ENCODE results near the gene GALNT13.

GALNT13 gene

GRCh38 chr2:154244932-154245331, 373.2 kb downstream of the GALNT13 start:
- no peak overlapping the region for H3K9ac ChIP-seq (ENCODE audit: insufficient read length, low read depth)
- no peaks in the 10 kb centered on the region for H3K9me3 ChIP-seq (ENCODE audit: insufficient read depth, low read length)
- no peak for DNase-seq (ENCODE audit: low read depth, low spot score)
- H3K4me1 ChIP-seq (ENCODE audit: insufficient read depth, insufficient read length), result no peaks in the 10 kb centered on the region
- H3K36me3 ChIP-seq (ENCODE audit: insufficient read depth, insufficient read length, low read length), result no peaks in the 10 kb centered on the region
- H3K27me3 ChIP-seq (ENCODE audit: insufficient read depth, insufficient read length), result no peaks in the 10 kb centered on the region
- TF ChIP-seq SUZ12 (IDR thresholded peaks at IDR 0.05; ENCODE audit: extremely low read depth, insufficient read depth, insufficient read length) (no peak), ZNF274 (IDR thresholded peaks at IDR 0.05; ENCODE audit: low read depth, low read length) (no peak), YY1 (IDR thresholded peaks at IDR 0.05; ENCODE audit: insufficient read depth, insufficient read length) (no peak)
- no peak overlapping the region for H3K4me3 ChIP-seq (ENCODE audit: insufficient read length, low read depth)

- Histone ChIP-seq H3K4me1 (ENCODE audit: insufficient read depth, insufficient read length) (no peaks in the 10 kb centered on the region), H3K27me3 (ENCODE audit: insufficient read depth, insufficient read length) (no peaks in the 10 kb centered on the region), H3K36me3 (ENCODE audit: insufficient read depth, insufficient read length, low read length) (no peaks in the 10 kb centered on the region), H3K4me3 (ENCODE audit: insufficient read length, low read depth) (no peak overlapping the region), H3K9ac (ENCODE audit: insufficient read length, low read depth) (no peak overlapping the region), H3K9me3 (ENCODE audit: insufficient read depth, low read length) (no peaks in the 10 kb centered on the region)
- TF ChIP-seq YY1 (IDR thresholded peaks at IDR 0.05; ENCODE audit: insufficient read depth, insufficient read length), result no peak
- TF ChIP-seq ZNF274 (IDR thresholded peaks at IDR 0.05; ENCODE audit: low read depth, low read length), result no peak
- TF ChIP-seq SUZ12 (IDR thresholded peaks at IDR 0.05; ENCODE audit: extremely low read depth, insufficient read depth, insufficient read length), result no peak
- no peak for DNase-seq (ENCODE audit: low read depth, low spot score)
These were observed 375.8 kb downstream of the GALNT13 start for GRCh38 chr2:154247503-154247902.

- Histone ChIP-seq H3K9ac (ENCODE audit: insufficient read length, low read depth) (no peak overlapping the region), H3K4me1 (ENCODE audit: insufficient read depth, insufficient read length) (no peaks in the 10 kb centered on the region), H3K27me3 (ENCODE audit: insufficient read depth, insufficient read length) (no peaks in the 10 kb centered on the region), H3K36me3 (ENCODE audit: insufficient read depth, insufficient read length, low read length) (no peaks in the 10 kb centered on the region), H3K9me3 (ENCODE audit: insufficient read depth, low read length) (no peaks in the 10 kb centered on the region), H3K4me3 (ENCODE audit: insufficient read length, low read depth) (no peak overlapping the region)
- no peak for DNase-seq (ENCODE audit: low read depth, low spot score)
- TF ChIP-seq YY1 (IDR thresholded peaks at IDR 0.05; ENCODE audit: insufficient read depth, insufficient read length) (no peak), SUZ12 (IDR thresholded peaks at IDR 0.05; ENCODE audit: extremely low read depth, insufficient read depth, insufficient read length) (no peak), ZNF274 (IDR thresholded peaks at IDR 0.05; ENCODE audit: low read depth, low read length) (no peak)
These were observed 384.4 kb downstream of the GALNT13 start for GRCh38 chr2:154256136-154256535.

GRCh38 chr2:154259030-154259429, 387.3 kb downstream of the GALNT13 start:
- Histone ChIP-seq H3K9ac (ENCODE audit: insufficient read length, low read depth) (no peak overlapping the region), H3K36me3 (ENCODE audit: insufficient read depth, insufficient read length, low read length) (no peaks in the 10 kb centered on the region), H3K4me1 (ENCODE audit: insufficient read depth, insufficient read length) (no peaks in the 10 kb centered on the region), H3K27me3 (ENCODE audit: insufficient read depth, insufficient read length) (no peaks in the 10 kb centered on the region), H3K9me3 (ENCODE audit: insufficient read depth, low read length) (no peaks in the 10 kb centered on the region), H3K4me3 (ENCODE audit: insufficient read length, low read depth) (no peak overlapping the region)
- DNase-seq (ENCODE audit: low read depth, low spot score), result no peak
- no peak for TF ChIP-seq ZNF274 (IDR thresholded peaks at IDR 0.05; ENCODE audit: low read depth, low read length)

GRCh38 chr2:154261473-154262027, 389.8 kb downstream of the GALNT13 start:
- no peak overlapping the region for H3K4me3 ChIP-seq (ENCODE audit: insufficient read length, low read depth)
- TF ChIP-seq SUZ12 (IDR thresholded peaks at IDR 0.05; ENCODE audit: extremely low read depth, insufficient read depth, insufficient read length) (no peak), ZNF274 (IDR thresholded peaks at IDR 0.05; ENCODE audit: low read depth, low read length) (no peak)
- no peaks in the 10 kb centered on the region for H3K4me1 ChIP-seq (ENCODE audit: insufficient read depth, insufficient read length)
- no peak for DNase-seq (ENCODE audit: low read depth, low spot score)
- H3K27me3 ChIP-seq (ENCODE audit: insufficient read depth, insufficient read length), result no peaks in the 10 kb centered on the region
- H3K9ac ChIP-seq (ENCODE audit: insufficient read length, low read depth), result no peak overlapping the region
- no peaks in the 10 kb centered on the region for H3K9me3 ChIP-seq (ENCODE audit: insufficient read depth, low read length)
- H3K36me3 ChIP-seq (ENCODE audit: insufficient read depth, insufficient read length, low read length), result no peaks in the 10 kb centered on the region

GRCh38 chr2:154263206-154263605, 391.5 kb downstream of the GALNT13 start:
- no peaks in the 10 kb centered on the region for H3K9me3 ChIP-seq (ENCODE audit: insufficient read depth, low read length)
- H3K27me3 ChIP-seq (ENCODE audit: insufficient read depth, insufficient read length), result no peaks in the 10 kb centered on the region
- no peak overlapping the region for H3K9ac ChIP-seq (ENCODE audit: insufficient read length, low read depth)
- no peak for DNase-seq (ENCODE audit: low read depth, low spot score)
- no peaks in the 10 kb centered on the region for H3K4me1 ChIP-seq (ENCODE audit: insufficient read depth, insufficient read length)
- TF ChIP-seq YY1 (IDR thresholded peaks at IDR 0.05; ENCODE audit: insufficient read depth, insufficient read length) (no peak), ZNF274 (IDR thresholded peaks at IDR 0.05; ENCODE audit: low read depth, low read length) (no peak), SUZ12 (IDR thresholded peaks at IDR 0.05; ENCODE audit: extremely low read depth, insufficient read depth, insufficient read length) (no peak)
- H3K4me3 ChIP-seq (ENCODE audit: insufficient read length, low read depth), result no peak overlapping the region
- H3K36me3 ChIP-seq (ENCODE audit: insufficient read depth, insufficient read length, low read length), result no peaks in the 10 kb centered on the region

GRCh38 chr2:154264024-154264423, 392.3 kb downstream of the GALNT13 start:
- Histone ChIP-seq H3K4me1 (ENCODE audit: insufficient read depth, insufficient read length) (no peaks in the 10 kb centered on the region), H3K9ac (ENCODE audit: insufficient read length, low read depth) (no peak overlapping the region), H3K36me3 (ENCODE audit: insufficient read depth, insufficient read length, low read length) (no peaks in the 10 kb centered on the region), H3K27me3 (ENCODE audit: insufficient read depth, insufficient read length) (no peaks in the 10 kb centered on the region), H3K9me3 (ENCODE audit: insufficient read depth, low read length) (no peaks in the 10 kb centered on the region), H3K4me3 (ENCODE audit: insufficient read length, low read depth) (no peak overlapping the region)
- TF ChIP-seq SUZ12 (IDR thresholded peaks at IDR 0.05; ENCODE audit: extremely low read depth, insufficient read depth, insufficient read length) (no peak), ZNF274 (IDR thresholded peaks at IDR 0.05; ENCODE audit: low read depth, low read length) (no peak), YY1 (IDR thresholded peaks at IDR 0.05; ENCODE audit: insufficient read depth, insufficient read length) (no peak)
- DNase-seq (ENCODE audit: low read depth, low spot score), result no peak

GRCh38 chr2:154267983-154268382, 396.3 kb downstream of the GALNT13 start:
- Histone ChIP-seq H3K4me3 (ENCODE audit: insufficient read length, low read depth) (no peak overlapping the region), H3K27me3 (ENCODE audit: insufficient read depth, insufficient read length) (no peaks in the 10 kb centered on the region), H3K9ac (ENCODE audit: insufficient read length, low read depth) (no peak overlapping the region), H3K4me1 (ENCODE audit: insufficient read depth, insufficient read length) (no peaks in the 10 kb centered on the region), H3K9me3 (ENCODE audit: insufficient read depth, low read length) (no peaks in the 10 kb centered on the region), H3K36me3 (ENCODE audit: insufficient read depth, insufficient read length, low read length) (no peaks in the 10 kb centered on the region)
- no peak for DNase-seq (ENCODE audit: low read depth, low spot score)
- no peak for TF ChIP-seq YY1 (IDR thresholded peaks at IDR 0.05; ENCODE audit: insufficient read depth, insufficient read length)

Data from NT2/D1 (cell line).